ENCODE results near the gene OR52E1. TPM values are rescaled to one million over a fixed set of nuclear protein-coding genes. Genes with fewer than 3 reads are reported as not detected.
"Not testable (repeated sequence)": the region's sequence is repeated elsewhere in the genome, so short reads cannot be mapped to it uniquely, and the experiment has no call there.

Gene OR52E1
- polyA plus RNA-seq (ENCODE audit: insufficient read length): not detected

- no peak for DNase-seq
These were observed at the start of gene OR52E1 for GRCh38 chr11:5069272-5069671. Gene OR52E1, plus strand, starts transcription at chr11:5069572.

- no peak for DNase-seq
These were observed 47.4 kb upstream of the OR52E1 start for GRCh38 chr11:5021996-5022395.

- DNase-seq: no peak
These were observed 32.7 kb upstream of the OR52E1 start for GRCh38 chr11:5036669-5037068.

- DNase-seq: no peak
These were observed 31.4 kb upstream of the OR52E1 start for GRCh38 chr11:5037926-5038325.

GRCh38 chr11:5038341-5038740 lies 31.0 kb upstream of the OR52E1 start:
- no peak for DNase-seq

- no peak for DNase-seq
These were observed 28.5 kb upstream of the OR52E1 start for GRCh38 chr11:5040876-5041275.

- no peak for DNase-seq
These were observed 27.3 kb upstream of the OR52E1 start for GRCh38 chr11:5042091-5042490.

- no peak for DNase-seq
These were observed 26.0 kb upstream of the OR52E1 start for GRCh38 chr11:5043380-5043779.

- DNase-seq: no peak
These were observed 23.1 kb upstream of the OR52E1 start, which contains the start of gene OR52J3 for GRCh38 chr11:5046226-5046625. Gene OR52J3, plus strand, starts transcription at chr11:5046526. Its CDS starts 0 bp downstream, at chr11:5046526.

- no peak for DNase-seq
These were observed 22.5 kb upstream of the OR52E1 start for GRCh38 chr11:5046754-5047330.

- DNase-seq: not testable (repeated sequence)
These were observed 10.7 kb upstream of the OR52E1 start for GRCh38 chr11:5058679-5059078.

- no peak for DNase-seq
These were observed 10.0 kb upstream of the OR52E1 start, which contains the start of gene OR52E2 for GRCh38 chr11:5059391-5059790. Gene OR52E2, minus strand, starts transcription at chr11:5059627. Its CDS starts 0 bp downstream, at chr11:5059627.

- no peak for DNase-seq
These were observed 4.3 kb upstream of the OR52E1 start for GRCh38 chr11:5065027-5065426.

GRCh38 chr11:5071799-5072198 lies 2.4 kb downstream of the OR52E1 start:
- DNase-seq: no peak

GRCh38 chr11:5081405-5081804 lies 12.0 kb downstream of the OR52E1 start:
- no peak for DNase-seq

GRCh38 chr11:5083602-5084001 lies 14.2 kb downstream of the OR52E1 start:
- no peak for DNase-seq

GRCh38 chr11:5088556-5088955 lies 19.2 kb downstream of the OR52E1 start:
- no peak for DNase-seq

- no peak for DNase-seq
These were observed 21.3 kb downstream of the OR52E1 start for GRCh38 chr11:5090668-5091067.

GRCh38 chr11:5092821-5093585 lies 23.6 kb downstream of the OR52E1 start:
- DNase-seq: no peak

- DNase-seq: no peak
These were observed 26.6 kb downstream of the OR52E1 start for GRCh38 chr11:5096011-5096410.

- no peak for DNase-seq
These were observed 32.9 kb downstream of the OR52E1 start for GRCh38 chr11:5102246-5102645.

- DNase-seq: no peak
These were observed 33.7 kb downstream of the OR52E1 start for GRCh38 chr11:5103066-5103465.

GRCh38 chr11:5107285-5107684 lies 37.9 kb downstream of the OR52E1 start:
- no peak for DNase-seq

- DNase-seq: no peak
These were observed 46.0 kb downstream of the OR52E1 start for GRCh38 chr11:5115339-5115738.
